Neural cell (in vitro differentiated cells): ENCODE measurements around the gene TCP11. TPM values are rescaled to one million over a fixed set of nuclear protein-coding genes. Genes with fewer than 3 reads are reported as not detected.

Experiments
- H2AFZ ChIP-seq: fragments of 200-600, 300-800 bp; sonication (generic), shearing (Covaris generic); 2 replicates; pipeline ENCODE4 v1.6.0; 2014; ENCODE audit warnings: low read depth, mild to moderate bottlenecking, antibody characterized with exemption, low read length, moderate library complexity
- H3F3A ChIP-seq: fragments of 200-600 bp; shearing (Covaris generic); 2 replicates; pipeline ENCODE4 v1.6.1; 2016; ENCODE audit warnings: mild to moderate bottlenecking, moderate library complexity, mixed read lengths, antibody characterized with exemption, low read length; ENCODE audit not compliant: insufficient read depth, poor library complexity, severe bottlenecking
- H3K27ac ChIP-seq: fragments of 200-600, 300-800 bp; sonication (generic), shearing (Covaris generic); 2 replicates; pipeline ENCODE4 v1.5.1; 2014; ENCODE audit warnings: mild to moderate bottlenecking, low read length, moderate library complexity
- H3K27me3 ChIP-seq: fragments of 300-800, 200-600 bp; sonication (generic), shearing (Covaris generic); 2 replicates; pipeline ENCODE4 v1.6.0; 2014; ENCODE audit warnings: mild to moderate bottlenecking, low read depth, low read length, moderate library complexity; ENCODE audit not compliant: insufficient read depth
- H3K36me3 ChIP-seq: fragments of 300-800, 200-600 bp; sonication (generic), shearing (Covaris generic); 2 replicates; pipeline ENCODE4 v1.5.1; 2014; ENCODE audit warnings: mild to moderate bottlenecking, antibody characterized with exemption, low read length, moderate library complexity; ENCODE audit not compliant: insufficient read depth
- H3K4me2 ChIP-seq: fragments of 300-800, 200-600 bp; sonication (generic), shearing (Covaris generic); 2 replicates; pipeline ENCODE4 v1.6.0; 2014; ENCODE audit warnings: mild to moderate bottlenecking, low read length
- H3K4me3 ChIP-seq: fragments of 300-800, 200-600 bp; sonication (generic), shearing (Covaris generic); 2 replicates; pipeline ENCODE4 v1.5.1; 2014; ENCODE audit warnings: mild to moderate bottlenecking, low read length, moderate library complexity
- H3K79me2 ChIP-seq: fragments of 200-600 bp; shearing (Covaris generic); replicated peaks from 2 replicates; pipeline ENCODE4 v1.6.0; 2014; ENCODE audit warnings: mild to moderate bottlenecking, low read length, moderate library complexity; ENCODE audit not compliant: insufficient read depth
- H3K9ac ChIP-seq: fragments of 300-800, 200-600 bp; sonication (generic), shearing (Covaris generic); 2 replicates; pipeline ENCODE4 v1.6.1; 2016; ENCODE audit warnings: mild to moderate bottlenecking, low read length, mixed read lengths
- H3K9me2 ChIP-seq: fragments of 200-600 bp; shearing (Covaris generic); 2 replicates; pipeline ENCODE4 v1.6.1; 2016; ENCODE audit warnings: mild to moderate bottlenecking, low read length, mixed read lengths; ENCODE audit not compliant: insufficient read depth
- H3K9me3 ChIP-seq: fragments of 200-600, 300-800 bp; sonication (generic), shearing (Covaris generic); 2 replicates; pipeline ENCODE4 v1.6.1; 2016; ENCODE audit warnings: mild to moderate bottlenecking, mixed run types, low read length, moderate library complexity, mixed read lengths
- H4K20me1 ChIP-seq: fragments of 200-600 bp; shearing (Covaris generic); 2 replicates; pipeline ENCODE4 v1.6.1; 2016; ENCODE audit warnings: mild to moderate bottlenecking, mixed run types; ENCODE audit not compliant: insufficient read depth
- EP300 ChIP-seq: fragments of 450-650 bp; conservative IDR thresholded peaks from 2 replicates; pipeline ENCODE4 v1.6.1; 2014; ENCODE audit warnings: antibody characterized with exemption, mild to moderate bottlenecking, moderate library complexity; ENCODE audit not compliant: poor library complexity, severe bottlenecking
- EZH2 ChIP-seq: fragments of 200-600, 300-800 bp; shearing (Covaris generic), sonication (generic); IDR thresholded peaks from 2 replicates; pipeline ENCODE4 v1.6.1; 2014; ENCODE audit warnings: antibody characterized with exemption, low read length, borderline replicate concordance, mild to moderate bottlenecking; ENCODE audit not compliant: insufficient read depth, poor library complexity, severe bottlenecking
- MXI1 ChIP-seq: fragments of 450-650 bp; conservative IDR thresholded peaks from 2 replicates; pipeline ENCODE4 v1.6.1; 2014; ENCODE audit warnings: antibody characterized with exemption, mild to moderate bottlenecking; ENCODE audit not compliant: poor library complexity, severe bottlenecking
- POLR2AphosphoS5 ChIP-seq: IDR thresholded peaks from 2 replicates; pipeline ENCODE4 v1.6.1; 2012
- RAD21 ChIP-seq: fragments of 450-650 bp; conservative IDR thresholded peaks from 2 replicates; pipeline ENCODE4 v1.6.1; 2014; ENCODE audit warnings: antibody characterized with exemption, mild to moderate bottlenecking, moderate library complexity
- SMC3 ChIP-seq: fragments of 450-650 bp; conservative IDR thresholded peaks from 2 replicates; pipeline ENCODE4 v1.6.1; 2014; ENCODE audit warnings: antibody characterized with exemption, mild to moderate bottlenecking, moderate library complexity; ENCODE audit not compliant: poor library complexity
- TAF1 ChIP-seq: IDR thresholded peaks from 2 replicates; pipeline ENCODE4 v1.6.1; 2012; ENCODE audit warnings: low read depth
- polyA plus RNA-seq: library from polyadenylated mRNA; depleted of rRNA; stranded (reverse); fragments of >200 nt; gene quantifications from 2 replicates; pipeline ENCODE4 v1.2.3, GENCODE V29; 2014
- TF ChIP-seq, protein P1 (sequence below): IDR thresholded peaks from 2 replicates; pipeline ENCODE4 v1.6.1; 2012; ENCODE audit warnings: borderline replicate concordance
- TF ChIP-seq, protein P2 (sequence below): fragments of 450-650 bp; IDR thresholded peaks from 2 replicates; pipeline ENCODE4 v1.5.1; 2014; ENCODE audit warnings: antibody characterized with exemption, mild to moderate bottlenecking, moderate library complexity; ENCODE audit not compliant: poor library complexity, severe bottlenecking

Gene TCP11
- polyA plus RNA-seq, 1 donor from 2014 or later: not detected

DNA sequence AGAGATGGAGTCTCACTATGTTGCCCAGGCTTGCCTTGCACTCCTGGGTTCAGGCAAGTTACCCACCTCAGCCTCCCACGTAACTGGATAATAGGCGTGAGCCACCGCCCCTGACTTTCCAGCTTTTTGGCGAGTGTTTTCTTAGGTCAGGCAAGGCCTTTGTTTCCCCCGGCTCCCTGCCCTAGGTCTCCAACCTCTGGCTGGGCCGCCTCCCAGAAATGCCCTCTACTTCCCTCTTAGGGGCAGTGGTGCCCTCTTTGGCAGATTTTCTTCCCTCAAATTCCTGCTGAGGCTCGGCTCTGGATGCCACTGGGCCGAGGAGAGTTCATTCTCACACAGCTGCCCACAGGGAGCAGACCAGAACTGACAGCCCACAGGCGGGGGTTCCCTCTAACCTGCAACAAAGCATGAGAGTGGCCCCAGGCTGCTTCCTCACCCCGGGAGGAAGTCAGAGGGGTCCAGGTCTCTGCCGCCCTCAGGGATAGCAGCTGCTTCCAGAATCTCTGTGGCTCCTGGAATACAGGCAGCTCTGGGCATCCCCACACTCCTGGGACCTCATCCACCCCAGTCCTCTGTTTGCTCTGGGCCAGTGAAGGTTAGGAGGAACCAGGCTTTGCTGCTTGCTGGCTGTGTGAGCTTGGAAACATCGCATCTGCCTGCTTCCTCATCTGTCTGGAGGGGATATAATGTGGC, 56.5 kb downstream of the TCP11 start:
- H2AFZ ChIP-seq: no peak overlapping the region
- TF ChIP-seq RAD21 (no peak), SMC3 (no peak), POLR2AphosphoS5 (no peak), EZH2 (no peak)
- TF ChIP-seq, protein P1, sequence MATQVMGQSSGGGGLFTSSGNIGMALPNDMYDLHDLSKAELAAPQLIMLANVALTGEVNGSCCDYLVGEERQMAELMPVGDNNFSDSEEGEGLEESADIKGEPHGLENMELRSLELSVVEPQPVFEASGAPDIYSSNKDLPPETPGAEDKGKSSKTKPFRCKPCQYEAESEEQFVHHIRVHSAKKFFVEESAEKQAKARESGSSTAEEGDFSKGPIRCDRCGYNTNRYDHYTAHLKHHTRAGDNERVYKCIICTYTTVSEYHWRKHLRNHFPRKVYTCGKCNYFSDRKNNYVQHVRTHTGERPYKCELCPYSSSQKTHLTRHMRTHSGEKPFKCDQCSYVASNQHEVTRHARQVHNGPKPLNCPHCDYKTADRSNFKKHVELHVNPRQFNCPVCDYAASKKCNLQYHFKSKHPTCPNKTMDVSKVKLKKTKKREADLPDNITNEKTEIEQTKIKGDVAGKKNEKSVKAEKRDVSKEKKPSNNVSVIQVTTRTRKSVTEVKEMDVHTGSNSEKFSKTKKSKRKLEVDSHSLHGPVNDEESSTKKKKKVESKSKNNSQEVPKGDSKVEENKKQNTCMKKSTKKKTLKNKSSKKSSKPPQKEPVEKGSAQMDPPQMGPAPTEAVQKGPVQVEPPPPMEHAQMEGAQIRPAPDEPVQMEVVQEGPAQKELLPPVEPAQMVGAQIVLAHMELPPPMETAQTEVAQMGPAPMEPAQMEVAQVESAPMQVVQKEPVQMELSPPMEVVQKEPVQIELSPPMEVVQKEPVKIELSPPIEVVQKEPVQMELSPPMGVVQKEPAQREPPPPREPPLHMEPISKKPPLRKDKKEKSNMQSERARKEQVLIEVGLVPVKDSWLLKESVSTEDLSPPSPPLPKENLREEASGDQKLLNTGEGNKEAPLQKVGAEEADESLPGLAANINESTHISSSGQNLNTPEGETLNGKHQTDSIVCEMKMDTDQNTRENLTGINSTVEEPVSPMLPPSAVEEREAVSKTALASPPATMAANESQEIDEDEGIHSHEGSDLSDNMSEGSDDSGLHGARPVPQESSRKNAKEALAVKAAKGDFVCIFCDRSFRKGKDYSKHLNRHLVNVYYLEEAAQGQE: no peak
- no peak overlapping the region for H3K27ac ChIP-seq
- no peaks in the 10 kb centered on the region for H3K79me2 ChIP-seq
- H4K20me1 ChIP-seq: no peaks in the 10 kb centered on the region
- no peaks in the 10 kb centered on the region for H3K27me3 ChIP-seq
- H3K36me3 ChIP-seq: no peaks in the 10 kb centered on the region
- no peaks in the 10 kb centered on the region for H3F3A ChIP-seq
- no peak overlapping the region for H3K9ac ChIP-seq
- H3K4me3 ChIP-seq: no peak overlapping the region
- H3K9me2 ChIP-seq: no peaks in the 10 kb centered on the region
- H3K4me2 ChIP-seq: no peak overlapping the region
- no peaks in the 10 kb centered on the region for H3K9me3 ChIP-seq

DNA sequence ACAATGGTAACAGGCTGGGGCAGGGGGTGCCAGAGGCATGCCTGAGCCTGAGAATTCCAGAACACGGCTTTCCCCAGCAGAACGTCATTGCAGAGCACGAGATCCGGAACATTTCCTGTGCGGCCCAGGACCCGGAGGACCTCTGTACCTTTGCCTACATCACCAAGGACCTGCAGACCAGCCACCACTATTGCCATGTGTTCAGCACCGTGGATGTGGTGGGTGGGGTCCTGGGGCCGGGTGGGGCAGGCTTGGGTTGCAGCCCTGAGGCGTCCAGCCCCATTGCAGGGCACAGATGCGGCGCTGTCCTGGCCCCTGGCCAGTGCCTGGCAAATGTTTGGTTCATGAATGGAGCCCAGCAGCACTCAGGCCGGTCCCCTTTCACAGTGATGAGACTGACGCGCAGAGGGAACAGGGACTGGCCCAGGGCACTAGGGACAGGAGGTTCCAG, 57.1 kb downstream of the TCP11 start:
- Histone ChIP-seq H3K9ac (no peak overlapping the region), H2AFZ (no peak overlapping the region), H3K4me2 (no peak overlapping the region), H3K27me3 (no peaks in the 10 kb centered on the region), H3K9me3 (no peaks in the 10 kb centered on the region), H3K4me3 (no peak overlapping the region), H3K36me3 (no peaks in the 10 kb centered on the region), H4K20me1 (no peaks in the 10 kb centered on the region), H3K9me2 (no peaks in the 10 kb centered on the region), H3F3A (no peaks in the 10 kb centered on the region), H3K27ac (no peak overlapping the region), H3K79me2 (no peaks in the 10 kb centered on the region)
- TF ChIP-seq, protein P2, sequence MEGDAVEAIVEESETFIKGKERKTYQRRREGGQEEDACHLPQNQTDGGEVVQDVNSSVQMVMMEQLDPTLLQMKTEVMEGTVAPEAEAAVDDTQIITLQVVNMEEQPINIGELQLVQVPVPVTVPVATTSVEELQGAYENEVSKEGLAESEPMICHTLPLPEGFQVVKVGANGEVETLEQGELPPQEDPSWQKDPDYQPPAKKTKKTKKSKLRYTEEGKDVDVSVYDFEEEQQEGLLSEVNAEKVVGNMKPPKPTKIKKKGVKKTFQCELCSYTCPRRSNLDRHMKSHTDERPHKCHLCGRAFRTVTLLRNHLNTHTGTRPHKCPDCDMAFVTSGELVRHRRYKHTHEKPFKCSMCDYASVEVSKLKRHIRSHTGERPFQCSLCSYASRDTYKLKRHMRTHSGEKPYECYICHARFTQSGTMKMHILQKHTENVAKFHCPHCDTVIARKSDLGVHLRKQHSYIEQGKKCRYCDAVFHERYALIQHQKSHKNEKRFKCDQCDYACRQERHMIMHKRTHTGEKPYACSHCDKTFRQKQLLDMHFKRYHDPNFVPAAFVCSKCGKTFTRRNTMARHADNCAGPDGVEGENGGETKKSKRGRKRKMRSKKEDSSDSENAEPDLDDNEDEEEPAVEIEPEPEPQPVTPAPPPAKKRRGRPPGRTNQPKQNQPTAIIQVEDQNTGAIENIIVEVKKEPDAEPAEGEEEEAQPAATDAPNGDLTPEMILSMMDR: no peak
- TF ChIP-seq RAD21 (no peak), SMC3 (no peak), EZH2 (no peak), POLR2AphosphoS5 (no peak), EP300 (no peak), MXI1 (no peak), TAF1 (no peak)
- TF ChIP-seq, protein P1: no peak
